Activated T-helper 1 cell treated with Interleukin-2 at 50 U/mL for 16 hours (primary cell): ENCODE results near the gene APBA2.
"Not testable (repeated sequence)": the region's sequence is repeated elsewhere in the genome, so short reads cannot be mapped to it uniquely, and the experiment has no call there.

Experiments used
- DNase-seq: peaks from one replicate; pipeline ENCODE4 v3.0.0-alpha.2; 2020; ENCODE audit warnings: low read depth

The APBA2 gene

GRCh38 chr15:29035336-29036285, 149.8 kb downstream of the APBA2 start:
- no peak for DNase-seq

GRCh38 chr15:29037997-29038705, 152.4 kb downstream of the APBA2 start:
- no peak for DNase-seq

GRCh38 chr15:29039466-29040369, 153.9 kb downstream of the APBA2 start:
- DNase-seq: no peak

- no peak for DNase-seq
Measured at GRCh38 chr15:29040370-29040751, 154.6 kb downstream of the APBA2 start.

- no peak for DNase-seq
Measured at GRCh38 chr15:29043736-29044502, 158.1 kb downstream of the APBA2 start.

GRCh38 chr15:29044503-29044901, 158.7 kb downstream of the APBA2 start:
- no peak for DNase-seq

GRCh38 chr15:29045161-29045560, 159.4 kb downstream of the APBA2 start:
- DNase-seq: not testable (repeated sequence)

GRCh38 chr15:29045717-29046116, 159.9 kb downstream of the APBA2 start:
- no peak for DNase-seq

GRCh38 chr15:29046281-29046810, 160.6 kb downstream of the APBA2 start:
- DNase-seq: no peak

GRCh38 chr15:29046977-29047376, 161.2 kb downstream of the APBA2 start:
- DNase-seq: no peak

- DNase-seq: no peak
Measured at GRCh38 chr15:29048011-29048410, 162.2 kb downstream of the APBA2 start.

- DNase-seq: no peak
Measured at GRCh38 chr15:29050870-29051269, 165.1 kb downstream of the APBA2 start.

- no peak for DNase-seq
Measured at GRCh38 chr15:29051422-29051821, 165.6 kb downstream of the APBA2 start.

- DNase-seq: no peak
Measured at GRCh38 chr15:29053006-29053405, 167.2 kb downstream of the APBA2 start.

- DNase-seq: no peak
Measured at GRCh38 chr15:29053661-29054131, 167.9 kb downstream of the APBA2 start.

GRCh38 chr15:29054171-29055045, 168.6 kb downstream of the APBA2 start:
- DNase-seq: no peak

GRCh38 chr15:29055876-29056275, 170.1 kb downstream of the APBA2 start:
- DNase-seq: no peak

- no peak for DNase-seq
Measured at GRCh38 chr15:29056839-29057450, 171.2 kb downstream of the APBA2 start.

- no peak for DNase-seq
Measured at GRCh38 chr15:29057856-29058255, 172.1 kb downstream of the APBA2 start.
